Stimulated activated CD4-positive, alpha-beta T cell treated with anti-CD3 and anti-CD28 coated beads, Interleukin-15, amount 100 ng/mL, for 1 hour (primary cell): ENCODE data around the gene FAM50A.

Experiments
- DNase-seq, 2 donors: peaks; one replicate each; pipeline ENCODE4 v3.0.0-alpha.2; 2020; ENCODE audit warnings: low read depth in 1 of 2, low spot score in 1 of 2

Gene FAM50A

DNA sequence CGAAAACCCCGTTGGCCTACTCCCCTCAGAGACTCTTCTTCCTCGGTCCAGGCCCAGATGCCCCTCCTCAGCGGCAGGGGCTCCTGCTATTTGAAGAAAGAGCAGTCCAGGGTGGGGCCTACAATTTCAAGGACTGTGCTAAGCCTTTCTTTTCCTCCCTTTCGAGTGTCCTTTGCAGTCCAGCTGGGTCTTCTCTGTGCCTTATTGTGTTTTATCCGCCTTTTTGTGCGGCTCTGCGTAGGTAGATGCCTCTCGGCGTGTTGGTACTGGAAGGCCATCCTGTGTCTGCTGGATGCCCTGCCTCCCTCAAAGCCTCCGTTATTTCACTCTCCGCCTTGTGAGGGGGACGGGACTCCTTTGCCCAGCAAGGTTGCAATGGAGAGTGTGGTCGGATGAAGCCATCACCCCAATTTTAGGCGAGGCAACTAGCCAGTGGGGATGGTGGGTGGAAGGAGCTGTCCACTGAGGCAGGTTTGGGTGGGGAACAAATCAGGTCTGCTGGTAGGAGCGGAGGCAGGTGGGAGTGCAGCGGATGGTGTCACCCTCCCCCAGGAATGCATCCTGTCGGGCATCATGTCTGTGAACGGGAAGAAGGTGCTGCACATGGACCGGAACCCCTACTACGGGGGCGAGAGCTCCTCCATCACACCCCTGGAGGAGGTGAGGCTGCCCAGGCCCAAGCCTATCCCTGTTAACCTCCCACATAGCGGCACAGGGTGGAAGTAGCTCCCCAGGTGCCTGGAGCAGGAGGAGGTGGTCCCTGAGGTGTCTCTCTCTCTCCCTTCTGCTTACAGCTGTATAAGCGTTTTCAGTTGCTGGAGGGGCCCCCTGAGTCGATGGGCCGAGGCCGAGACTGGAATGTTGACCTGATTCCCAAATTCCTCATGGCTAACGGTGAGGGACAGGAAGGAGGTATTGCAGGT, 5.7 kb upstream of the FAM50A start:
- DNase-seq = no peak

DNA sequence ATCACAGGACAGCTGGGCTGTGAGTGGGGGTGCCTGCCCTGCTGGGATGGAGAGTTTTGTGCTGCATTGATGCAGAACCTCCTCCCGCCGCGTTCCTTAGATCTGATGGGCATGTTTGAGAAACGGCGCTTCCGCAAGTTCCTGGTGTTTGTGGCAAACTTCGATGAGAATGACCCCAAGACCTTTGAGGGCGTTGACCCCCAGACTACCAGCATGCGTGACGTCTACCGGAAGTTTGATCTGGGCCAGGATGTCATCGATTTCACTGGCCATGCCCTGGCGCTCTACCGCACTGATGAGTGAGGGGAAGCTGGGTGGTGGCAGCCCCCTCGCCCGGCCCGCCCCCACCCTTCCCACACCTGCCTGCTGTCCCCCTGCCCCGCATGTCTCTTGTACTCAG, 4.1 kb upstream of the FAM50A start:
- DNase-seq = no peak

DNA sequence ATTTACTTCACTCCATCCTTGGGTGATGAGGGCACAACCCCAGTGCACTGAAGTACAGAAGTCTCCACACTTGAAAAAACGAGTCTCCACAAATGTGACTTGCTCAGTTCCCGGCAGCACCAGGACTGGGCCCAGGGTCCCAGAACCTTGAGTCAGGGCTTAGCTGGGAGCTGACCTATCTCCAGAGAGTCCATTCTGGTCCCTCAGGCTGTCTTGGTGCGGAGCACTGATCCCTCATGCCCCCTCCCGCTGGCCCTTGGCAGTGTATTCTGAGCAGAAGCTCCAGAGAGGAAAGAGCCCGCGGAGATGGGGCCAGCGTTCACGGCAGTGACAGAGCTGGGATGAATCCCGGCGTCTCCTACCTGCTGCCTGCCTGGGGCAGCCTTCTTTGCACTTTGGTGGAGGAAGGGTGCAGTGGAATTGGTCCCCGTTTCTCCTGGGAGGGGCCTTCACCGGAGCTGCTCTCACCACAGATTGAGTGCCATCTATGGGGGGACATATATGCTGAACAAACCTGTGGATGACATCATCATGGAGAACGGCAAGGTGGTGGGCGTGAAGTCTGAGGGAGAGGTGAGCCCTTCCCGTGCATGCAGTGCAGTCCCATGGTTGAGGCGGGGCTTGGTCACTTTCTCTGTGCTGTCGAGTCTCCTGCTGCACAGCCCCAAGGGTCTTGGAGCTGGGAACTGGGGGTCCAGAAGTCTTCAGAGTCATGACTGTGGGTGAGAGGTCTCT, 3.2 kb upstream of the FAM50A start:
- no peak for DNase-seq

DNA sequence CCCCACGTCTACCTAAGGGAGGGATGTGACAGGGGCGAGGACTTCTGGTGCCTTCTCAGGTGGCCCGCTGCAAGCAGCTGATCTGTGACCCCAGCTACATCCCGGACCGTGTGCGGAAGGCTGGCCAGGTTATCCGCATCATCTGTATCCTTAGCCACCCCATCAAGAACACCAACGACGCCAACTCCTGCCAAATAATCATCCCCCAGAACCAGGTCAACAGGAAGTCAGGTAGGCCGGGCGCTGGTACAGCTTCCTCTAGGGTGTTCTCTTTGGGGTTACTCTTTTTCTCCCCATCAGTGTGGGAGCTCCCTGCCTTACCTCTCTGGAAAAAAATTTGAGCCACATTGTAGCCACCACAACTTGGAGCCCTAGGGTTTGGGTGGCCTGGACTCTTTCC, 2.4 kb upstream of the FAM50A start:
- no peak for DNase-seq

DNA sequence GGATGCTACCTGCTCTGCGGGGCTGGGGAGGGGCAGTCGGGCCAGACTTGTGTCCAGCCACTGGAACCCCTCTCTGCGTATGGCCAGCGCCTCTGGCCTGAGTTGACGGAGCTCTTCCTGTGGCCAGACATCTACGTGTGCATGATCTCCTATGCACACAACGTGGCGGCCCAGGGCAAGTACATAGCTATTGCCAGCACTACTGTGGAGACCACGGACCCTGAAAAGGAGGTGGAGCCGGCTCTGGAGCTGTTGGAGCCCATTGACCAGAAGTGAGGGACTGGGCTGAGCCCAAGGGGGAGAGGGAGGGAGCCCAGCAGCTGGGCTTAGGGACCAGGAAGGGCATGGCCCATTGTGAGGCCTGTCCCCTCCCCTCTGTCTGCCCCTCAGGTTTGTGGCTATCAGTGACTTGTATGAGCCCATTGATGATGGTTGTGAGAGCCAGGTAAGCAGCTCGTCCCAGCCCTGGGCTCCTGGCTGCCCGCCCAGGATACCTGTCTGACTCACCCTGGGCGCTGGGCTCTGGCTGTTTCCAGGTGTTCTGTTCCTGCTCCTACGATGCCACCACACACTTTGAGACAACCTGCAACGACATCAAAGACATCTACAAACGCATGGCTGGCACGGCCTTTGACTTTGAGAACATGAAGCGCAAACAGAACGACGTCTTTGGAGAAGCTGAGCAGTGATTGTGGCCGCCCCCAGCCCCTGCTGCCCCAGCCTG, 1.8 kb upstream of the FAM50A start:
- no peak for DNase-seq

DNA sequence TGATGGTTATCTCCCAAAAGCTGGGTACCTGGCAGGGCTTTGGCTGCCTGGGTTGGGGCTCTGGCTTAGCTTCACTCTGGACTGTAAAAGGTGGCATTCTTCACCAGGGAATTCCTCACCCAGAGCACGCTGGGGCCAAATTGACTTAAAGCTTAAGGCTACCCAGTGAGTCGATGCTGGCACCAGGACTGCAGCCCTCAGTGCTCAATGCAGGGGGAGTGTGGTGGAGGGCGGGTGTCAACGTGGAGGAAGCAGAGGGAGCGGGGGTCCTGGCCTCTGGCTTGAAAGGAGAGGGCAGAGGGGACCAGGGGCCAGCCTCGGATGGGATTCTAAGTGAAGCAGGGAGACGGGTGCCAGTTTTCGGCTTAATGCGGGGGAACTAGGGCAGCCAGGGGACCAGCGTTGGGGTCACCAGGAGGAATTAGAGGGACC, 446 bp upstream of the FAM50A start:
- no peak for DNase-seq

DNA sequence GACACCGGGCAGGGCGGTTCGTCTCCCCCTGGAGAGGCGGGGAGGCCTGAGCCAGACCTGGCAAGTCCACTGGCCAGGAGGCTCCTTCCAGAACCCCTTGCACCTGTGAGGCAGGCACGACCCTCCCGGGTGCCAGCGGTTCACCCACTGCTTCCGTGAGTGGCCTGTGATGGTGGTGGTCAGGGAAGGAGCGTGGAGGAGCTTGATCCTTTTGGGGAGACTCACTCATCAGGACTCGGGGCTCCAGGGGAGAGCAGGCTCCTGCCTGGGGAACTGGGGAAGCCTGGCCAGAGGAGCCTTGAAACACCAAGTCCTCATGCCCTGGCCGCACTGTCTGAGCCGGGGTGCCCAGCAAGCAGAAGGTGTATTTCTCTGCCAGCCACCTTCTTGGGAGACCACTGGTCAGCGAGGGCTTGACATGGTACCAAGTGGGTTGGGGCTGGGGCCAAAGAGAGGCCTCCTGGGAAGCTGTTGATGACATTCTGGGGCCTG, 860 bp downstream of the FAM50A start:
- no peak for DNase-seq

DNA sequence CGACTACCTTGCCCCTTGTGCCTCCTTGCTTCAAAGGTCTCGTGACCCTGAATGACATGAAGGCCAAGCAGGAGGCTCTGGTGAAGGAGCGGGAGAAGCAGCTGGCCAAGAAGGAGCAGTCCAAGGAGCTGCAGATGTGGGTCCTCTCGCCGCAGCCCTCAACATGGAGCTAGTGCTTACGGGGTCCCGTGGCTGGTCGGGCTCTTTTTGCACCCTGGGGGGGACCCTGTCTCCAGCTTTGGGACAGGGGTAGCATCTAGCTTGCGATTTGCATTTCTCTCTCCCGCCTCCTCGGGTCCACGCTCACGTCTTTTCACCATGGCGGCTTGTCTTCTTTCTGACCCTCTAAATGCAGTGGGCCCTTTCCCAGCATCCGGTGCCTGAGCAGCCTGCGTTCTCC, 1.8 kb downstream of the FAM50A start:
- DNase-seq = no peak

DNA sequence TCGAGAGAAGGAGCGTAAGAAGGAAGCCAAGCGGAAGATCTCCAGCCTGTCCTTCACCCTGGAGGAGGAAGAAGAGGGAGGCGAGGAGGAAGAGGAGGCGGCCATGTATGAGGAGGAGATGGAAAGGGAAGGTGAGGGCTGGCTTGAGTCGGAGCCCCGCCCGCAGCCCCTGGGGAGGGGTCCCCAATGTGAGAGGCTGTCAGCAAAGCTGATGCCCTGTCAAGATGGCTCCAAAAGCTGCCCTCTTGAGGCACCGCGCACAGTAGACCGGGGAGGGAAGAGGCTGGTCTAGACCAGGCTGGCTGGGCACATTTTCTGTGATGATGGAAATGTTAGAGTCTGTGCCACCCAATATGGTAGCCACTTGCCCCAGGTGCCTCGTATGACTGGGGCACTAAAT, 2.5 kb downstream of the FAM50A start:
- DNase-seq = no peak

DNA sequence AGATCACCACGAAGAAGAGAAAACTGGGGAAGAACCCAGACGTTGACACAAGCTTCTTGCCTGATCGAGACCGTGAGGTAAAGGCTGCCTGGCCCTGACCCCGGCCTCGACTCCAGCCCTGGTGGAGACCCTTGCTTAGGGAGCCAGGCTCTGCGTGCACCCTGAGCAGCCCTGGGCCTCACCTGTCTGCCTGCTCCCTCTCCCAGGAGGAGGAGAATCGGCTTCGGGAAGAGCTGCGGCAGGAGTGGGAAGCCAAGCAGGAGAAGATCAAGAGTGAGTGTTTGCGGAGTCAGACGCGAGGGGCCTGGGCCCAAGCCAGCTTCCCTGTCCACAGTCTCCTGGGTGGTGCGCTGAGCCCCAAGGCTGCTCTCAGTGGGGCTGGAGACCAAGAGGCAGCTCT, 4.5 kb downstream of the FAM50A start:
- no peak for DNase-seq

DNA sequence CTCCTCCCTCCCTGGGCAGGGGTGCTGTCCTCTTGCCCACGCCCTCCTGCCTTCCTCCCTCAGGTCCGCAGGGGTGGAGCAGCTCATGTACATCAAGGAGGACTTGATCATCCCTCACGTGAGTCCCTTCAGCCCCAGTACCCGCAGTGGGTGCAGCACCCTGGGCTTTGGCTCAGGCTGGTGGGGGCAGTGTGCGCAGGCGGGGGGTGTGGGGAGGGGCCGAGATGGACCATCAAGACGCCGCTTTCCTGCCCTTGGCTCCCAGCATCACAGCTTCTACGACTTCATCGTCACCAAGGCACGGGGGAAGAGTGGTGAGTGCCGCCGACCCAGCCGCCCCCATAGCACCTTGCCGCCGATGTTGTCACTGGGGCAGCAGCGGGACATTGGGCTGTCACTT, 5.7 kb downstream of the FAM50A start:
- no peak for DNase-seq

DNA sequence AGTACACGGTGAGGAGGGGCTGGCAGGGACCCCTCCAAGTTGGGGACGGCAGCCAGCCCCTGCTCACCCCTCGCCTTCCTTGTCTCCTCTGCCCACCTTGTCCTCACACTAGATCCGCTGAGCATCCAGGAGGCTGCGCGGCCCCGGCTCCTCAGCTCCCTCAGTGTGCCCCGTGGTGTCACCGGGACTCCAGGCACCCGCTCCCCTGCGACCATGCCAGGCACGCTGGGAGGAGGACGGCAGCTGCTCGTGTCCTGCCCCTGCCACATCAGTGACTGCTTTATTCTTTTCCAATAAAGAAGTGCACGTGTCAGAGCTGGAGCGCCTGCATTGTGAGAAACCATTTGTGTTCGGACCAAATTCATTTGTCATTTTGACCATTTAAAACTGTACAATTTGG, 6.4 kb downstream of the FAM50A start:
- DNase-seq = no peak

DNA sequence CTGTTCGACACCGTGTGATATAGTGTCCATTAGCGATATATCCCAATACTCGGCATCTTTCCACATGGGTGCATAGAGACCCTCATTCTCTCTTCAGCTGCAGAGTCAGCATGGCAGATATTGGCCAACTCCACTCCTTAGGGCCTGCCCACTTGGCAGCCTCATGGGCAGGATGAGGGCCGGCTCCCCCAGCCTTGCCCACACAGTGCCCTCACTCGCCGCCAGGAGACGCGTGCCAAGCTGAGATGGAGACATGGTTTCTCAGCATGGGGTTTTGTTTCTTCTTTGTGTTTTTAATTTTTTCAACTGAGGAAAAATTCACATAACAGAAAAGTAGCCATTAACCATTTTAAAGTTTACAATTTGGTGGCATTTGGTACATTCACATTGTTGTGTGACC, 8.9 kb downstream of the FAM50A start:
- no peak for DNase-seq

DNA sequence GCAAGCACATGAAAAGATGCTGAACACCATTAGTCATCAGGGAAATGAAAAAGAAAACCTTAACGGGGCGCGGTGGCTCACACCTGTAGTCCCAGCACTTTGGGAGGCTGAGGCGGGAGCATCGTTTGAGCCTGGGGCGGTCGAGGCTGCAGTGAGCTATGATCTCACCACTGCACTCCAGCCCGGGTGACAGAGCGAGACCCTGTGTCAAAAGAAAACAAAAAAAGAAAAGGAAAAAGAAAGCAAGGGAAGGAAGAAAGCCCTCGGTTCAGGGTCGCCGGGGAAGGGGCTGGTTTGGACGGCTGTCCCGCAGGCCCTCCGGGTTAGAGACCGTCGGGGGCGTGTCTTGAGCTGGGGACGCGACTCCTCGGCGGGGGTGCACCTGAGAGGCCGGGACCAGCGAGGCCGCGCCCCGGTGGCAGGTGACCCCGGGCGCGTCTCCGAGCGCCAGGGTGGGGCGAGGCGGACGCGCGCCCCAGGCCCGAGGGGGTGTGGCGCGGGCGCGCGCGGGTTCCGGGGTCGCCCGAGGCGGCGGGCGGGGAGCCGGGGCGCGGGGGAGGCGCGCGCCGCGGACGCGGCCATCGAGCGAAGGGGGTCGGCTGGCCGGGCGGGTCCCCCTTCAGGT, 13.7 kb downstream of the FAM50A start:
- peak; percentile 24 to 38 for DNase-seq

DNA sequence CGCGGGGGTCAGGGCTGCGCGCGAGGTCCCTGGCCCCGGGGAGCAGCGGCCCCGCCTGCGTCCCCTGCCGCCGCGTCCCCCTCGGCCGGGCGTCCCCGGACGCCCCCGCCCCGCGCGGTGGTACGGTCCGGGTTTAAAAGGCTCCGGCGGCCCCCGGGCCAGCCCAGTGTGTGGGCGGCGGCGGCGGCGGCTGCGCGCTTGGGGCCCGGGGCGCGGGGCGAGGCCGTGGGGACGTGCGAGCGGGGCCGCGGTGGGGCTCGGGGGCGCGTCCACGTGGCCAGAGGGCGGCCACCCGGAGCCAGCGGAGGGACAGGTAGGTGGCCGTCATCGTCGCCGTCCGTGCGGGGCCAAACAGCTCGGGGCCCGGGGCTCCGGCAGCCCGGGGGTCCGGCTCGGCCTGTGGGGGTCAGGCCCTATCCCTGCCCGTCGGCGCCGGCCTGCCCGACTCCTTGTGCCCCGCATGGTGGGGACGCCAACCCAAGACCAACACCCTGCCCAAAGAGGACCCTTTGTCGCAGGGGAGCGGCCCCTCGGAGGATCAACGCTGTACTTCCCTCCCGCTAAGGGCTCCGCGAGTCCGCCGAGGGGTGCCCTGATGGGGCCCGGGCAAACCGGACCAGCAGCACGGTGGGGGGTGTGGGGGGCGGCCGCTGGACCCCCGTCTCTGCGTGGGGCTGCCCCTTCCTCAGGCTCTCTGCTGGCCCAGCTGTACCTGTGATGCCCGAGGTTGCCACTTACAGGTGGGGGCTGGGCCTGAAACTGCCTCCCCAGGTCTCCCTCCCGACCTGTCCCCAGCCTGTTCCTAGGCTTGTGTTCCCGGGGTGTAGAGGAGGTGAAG, 14.4 kb downstream of the FAM50A start, which contains the start of gene PLXNA3:
TSS of gene PLXNA3 (plus strand) at position 166 of the 838 bp plus-strand sequence. CDS start 1,903 bp downstream, outside the sequence.
- peak; percentile 44 to 59 for DNase-seq

DNA sequence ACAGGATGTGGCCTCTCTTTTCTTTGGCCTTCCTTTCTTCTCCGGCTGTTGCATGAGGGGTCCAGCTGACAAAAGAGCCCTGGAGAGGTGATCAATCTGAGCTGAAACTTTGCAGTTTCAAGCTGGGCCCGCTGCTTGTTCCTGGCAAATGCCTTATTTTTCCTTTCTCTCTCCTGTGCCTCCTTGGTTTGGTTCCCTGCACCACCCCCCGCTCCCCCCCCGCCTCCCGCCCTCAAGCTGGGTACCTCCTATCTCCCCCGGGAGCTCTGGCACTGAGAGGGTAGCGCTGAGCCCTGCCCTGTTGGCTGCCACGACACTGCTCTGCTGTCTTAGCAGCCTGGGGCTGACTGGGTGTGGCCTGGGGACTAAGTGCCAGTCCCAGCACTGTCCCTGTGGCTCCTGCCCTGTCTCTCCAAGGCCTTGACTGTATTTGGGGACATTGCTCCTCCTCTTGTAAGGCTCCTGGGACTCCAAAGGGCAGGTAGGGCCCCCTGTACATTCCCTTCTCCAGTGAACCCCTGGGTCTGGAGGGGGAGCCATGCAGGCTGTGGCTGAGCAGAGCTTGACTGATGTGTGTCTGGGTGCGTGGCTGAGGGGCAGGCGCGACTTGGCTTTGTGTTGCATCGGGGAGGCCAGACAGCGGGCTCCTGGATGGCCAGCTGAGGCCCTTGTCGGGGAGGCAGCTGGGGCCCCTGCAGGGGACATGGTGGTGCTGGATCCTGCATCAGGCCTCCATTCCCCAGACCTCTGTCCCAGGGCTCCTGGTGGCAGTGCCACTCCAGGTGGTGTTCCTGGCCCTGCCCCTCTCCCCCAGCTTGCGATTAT, 15.2 kb downstream of the FAM50A start:
- DNase-seq = no peak

DNA sequence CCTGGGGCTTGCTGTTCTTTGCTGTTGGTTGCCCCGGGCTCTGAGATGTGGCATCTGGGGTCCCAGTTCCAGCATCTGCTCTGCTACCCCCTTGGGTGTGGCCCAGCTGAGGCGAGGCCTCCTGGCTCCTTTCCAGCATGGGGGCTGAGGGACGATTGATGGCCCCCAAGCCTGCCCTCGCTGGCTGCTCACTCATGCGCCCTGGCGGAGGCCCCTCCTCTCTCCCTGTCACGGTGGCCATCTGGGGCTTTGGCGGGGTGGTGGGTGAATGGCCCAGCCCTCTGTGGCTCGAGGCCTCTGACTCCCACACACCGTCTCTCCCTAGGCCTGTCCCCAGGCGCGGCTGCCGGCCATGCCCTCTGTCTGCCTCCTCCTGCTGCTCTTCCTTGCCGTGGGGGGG, 15.9 kb downstream of the FAM50A start:
- no peak for DNase-seq

DNA sequence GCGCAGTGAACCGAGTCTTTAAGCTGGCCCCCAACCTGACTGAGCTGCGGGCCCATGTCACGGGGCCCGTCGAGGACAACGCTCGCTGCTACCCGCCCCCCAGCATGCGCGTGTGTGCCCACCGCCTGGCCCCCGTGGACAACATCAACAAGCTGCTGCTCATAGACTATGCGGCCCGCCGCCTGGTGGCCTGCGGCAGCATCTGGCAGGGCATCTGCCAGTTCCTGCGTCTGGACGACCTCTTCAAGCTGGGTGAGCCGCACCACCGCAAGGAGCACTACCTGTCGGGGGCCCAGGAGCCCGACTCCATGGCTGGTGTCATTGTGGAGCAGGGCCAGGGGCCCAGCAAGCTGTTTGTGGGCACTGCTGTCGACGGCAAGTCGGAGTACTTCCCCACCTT, 16.4 kb downstream of the FAM50A start:
- no peak for DNase-seq

DNA sequence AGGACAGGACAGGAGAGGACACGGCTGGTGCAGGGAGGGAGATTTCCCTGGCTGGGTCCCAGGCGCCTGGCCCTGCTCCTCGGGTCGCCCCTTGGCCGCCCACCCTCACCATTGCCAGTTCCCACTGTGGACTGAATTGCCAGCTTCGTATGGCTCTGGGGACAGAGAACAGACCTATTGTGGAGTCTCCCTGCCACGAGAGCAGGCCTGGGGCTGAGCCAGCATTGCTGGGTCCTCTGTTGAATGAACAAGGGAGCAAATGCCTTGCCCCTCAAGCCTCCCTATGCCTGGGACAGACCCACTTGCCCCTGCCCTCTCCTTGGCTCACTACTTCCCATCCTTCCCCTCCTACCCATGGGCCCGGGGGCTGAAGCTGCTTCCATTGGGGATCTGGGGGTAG, 18.5 kb downstream of the FAM50A start:
- DNase-seq = no peak
